OCI-M2 (cell line): ENCODE measurements around the gene ISG15.

Source experiments
- DNase-seq: peaks from one replicate; lab custom pipeline; 2025; ENCODE audit not compliant: unreplicated experiment; lab: John Stamatoyannopoulos, UW

The ISG15 gene

GRCh38 chr1:1013105-1013921, at the start of gene ISG15:
Gene ISG15, plus strand, starts transcription at chr1:1013497. Its CDS starts 77 bp downstream, at chr1:1013574.
- peak; percentile 40 for DNase-seq

GRCh38 chr1:963746-964525, 49.4 kb upstream of the ISG15 start:
- no peak for DNase-seq

GRCh38 chr1:964691-965525, 48.4 kb upstream of the ISG15 start:
- DNase-seq, result no peak

- no peak for DNase-seq
Observed at GRCh38 chr1:965526-966134, 47.7 kb upstream of the ISG15 start.

GRCh38 chr1:966135-966703, 47.1 kb upstream of the ISG15 start, which contains the start of gene PLEKHN1:
Gene PLEKHN1, plus strand, starts transcription at chr1:966482. Its CDS starts 50 bp downstream, at chr1:966532.
- no peak for DNase-seq

GRCh38 chr1:966704-967300, 46.5 kb upstream of the ISG15 start:
- no peak for DNase-seq

GRCh38 chr1:967466-968343, 45.6 kb upstream of the ISG15 start:
- DNase-seq, result no peak

GRCh38 chr1:969260-969855, 43.9 kb upstream of the ISG15 start:
- no peak for DNase-seq

GRCh38 chr1:970242-970972, 42.9 kb upstream of the ISG15 start:
- no peak for DNase-seq

GRCh38 chr1:970973-971730, 42.1 kb upstream of the ISG15 start:
- no peak for DNase-seq

- no peak for DNase-seq
Observed at GRCh38 chr1:971751-972506, 41.4 kb upstream of the ISG15 start.

- no peak for DNase-seq
Observed at GRCh38 chr1:972726-973458, 40.4 kb upstream of the ISG15 start.

GRCh38 chr1:973459-974292, 39.6 kb upstream of the ISG15 start:
- no peak for DNase-seq

GRCh38 chr1:974293-974640, 39.0 kb upstream of the ISG15 start:
- no peak for DNase-seq

- DNase-seq, result no peak
Observed at GRCh38 chr1:974687-975328, 38.5 kb upstream of the ISG15 start.
